GM20431 (cell line): Measurements from ENCODE around the gene SLC7A10.

Experiments
- in situ Hi-C: fragments of 300-500 bp; cut with MseI, MboI; formaldehyde crosslinking; loops from one replicate; pipeline ENCODE4 v1.15.0; 2020; ENCODE audit warnings: low sequenced_read_pairs; ENCODE audit not compliant: unreplicated experiment

Gene SLC7A10

DNA sequence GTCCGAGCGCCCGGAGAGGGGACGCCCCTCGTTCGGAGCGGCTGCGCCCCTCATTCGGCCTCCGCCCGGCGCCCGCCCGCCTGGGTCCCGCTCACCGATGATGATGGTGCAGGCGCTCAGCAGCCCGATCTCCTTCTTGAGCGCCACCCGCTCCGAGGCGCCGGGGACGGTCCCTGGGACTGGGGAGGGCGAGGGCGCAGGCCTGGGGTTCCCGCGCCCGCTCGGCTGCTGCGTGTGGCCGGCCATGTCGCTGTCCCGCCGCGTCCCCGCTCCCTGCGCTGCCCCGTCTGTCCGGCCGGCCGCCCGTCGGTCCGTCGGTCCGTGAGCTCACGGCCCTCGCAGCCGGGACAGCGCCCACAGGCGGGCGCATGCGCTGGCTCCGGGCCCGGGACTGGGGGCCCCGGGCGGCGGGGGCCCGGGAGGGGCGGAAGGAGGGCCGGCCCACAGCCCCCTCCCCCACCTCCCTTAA is at the start of gene SLC7A10:
Gene SLC7A10 (minus strand): TSS at position 393 of the 469 bp plus-strand sequence. CDS start 147 bp downstream, at position 246.
- in situ Hi-C loops, result loop anchor here (25.0 kb wide), 1 partner anchor 537 kb away; no protein-coding TSS in a partner anchor

DNA sequence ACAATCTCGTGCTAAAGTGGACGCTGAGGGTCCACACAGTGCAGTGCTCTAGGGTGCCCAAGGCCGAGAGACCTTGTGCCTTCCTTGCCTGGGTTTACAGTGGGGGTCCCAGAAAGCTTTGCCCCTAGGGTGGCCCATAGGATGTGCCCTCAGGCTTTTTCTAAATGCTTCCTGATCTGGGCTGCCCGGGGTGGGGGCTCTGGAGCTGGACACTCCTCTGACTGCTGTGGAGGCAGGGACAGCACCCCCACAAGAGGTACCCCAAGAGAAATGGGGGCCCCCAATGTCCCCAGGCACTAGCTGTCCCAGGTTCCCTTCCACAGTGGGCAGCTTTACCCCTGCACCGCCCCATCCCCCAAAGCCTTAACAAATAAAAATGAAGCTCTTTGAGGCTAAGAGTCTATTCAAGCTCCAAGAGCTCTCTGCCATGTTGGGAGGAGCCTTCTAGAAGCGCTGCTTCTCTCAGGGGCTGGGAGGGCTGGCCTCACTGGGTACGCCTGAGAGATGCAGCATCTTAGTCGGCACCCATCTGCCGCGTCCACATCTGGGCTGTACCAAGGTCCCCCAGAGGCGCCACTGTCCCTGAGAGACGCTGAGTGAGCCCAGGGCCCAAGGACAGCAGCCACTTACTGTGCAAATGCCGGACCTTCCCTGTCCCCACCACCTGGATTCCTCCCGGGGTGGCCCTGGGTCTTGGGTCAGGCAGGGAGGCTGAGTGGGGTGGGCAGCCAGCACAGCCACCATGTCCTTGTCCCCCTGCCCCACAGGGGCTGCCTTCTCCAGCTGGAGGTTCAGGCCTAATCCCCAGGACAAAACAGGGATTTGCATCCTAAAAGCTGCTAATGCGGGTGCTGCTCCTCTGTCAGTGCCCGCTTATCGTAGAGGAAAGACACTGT is 49.3 kb upstream of the SLC7A10 start:
- in situ Hi-C loops, result no loop called here

DNA sequence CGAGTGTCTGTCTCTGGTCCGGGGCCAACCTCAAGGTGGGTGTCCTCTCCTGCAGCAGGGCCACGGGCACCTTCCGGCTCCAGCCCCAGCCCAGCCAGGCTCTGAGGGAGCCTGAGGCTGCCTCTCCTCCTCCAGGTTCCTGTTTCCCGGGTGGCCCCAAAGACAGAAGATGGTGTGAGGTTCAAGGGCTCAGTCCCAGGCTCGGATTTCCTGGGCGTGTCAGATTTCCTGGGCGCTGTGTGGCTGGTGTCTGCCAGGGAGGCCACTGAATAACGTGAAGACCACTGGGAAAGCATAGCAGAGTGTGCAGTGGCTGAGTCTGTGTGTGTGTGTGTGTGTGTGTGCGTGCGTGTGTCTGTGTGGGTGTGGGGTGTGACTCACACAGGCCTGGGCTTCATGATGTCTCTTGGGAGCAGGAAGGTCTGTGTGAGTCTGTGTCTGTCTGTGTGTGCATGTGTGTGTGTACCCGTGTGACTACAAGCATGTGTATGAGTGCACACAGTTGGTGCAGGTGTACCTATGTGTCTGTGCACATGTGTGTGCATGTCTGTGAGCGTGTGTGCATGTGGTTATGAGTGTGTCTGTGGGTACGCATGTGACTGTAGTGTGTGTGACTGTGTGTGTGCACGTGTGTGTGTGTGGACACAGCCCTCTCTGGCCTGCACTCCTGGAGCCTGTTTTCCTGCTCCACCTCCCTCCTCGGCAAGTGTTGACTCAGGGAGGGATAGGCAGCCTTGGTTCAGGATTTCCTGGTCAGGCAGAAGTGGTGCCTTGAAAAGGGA is 48.4 kb upstream of the SLC7A10 start:
- in situ Hi-C loops, result no loop called here

DNA sequence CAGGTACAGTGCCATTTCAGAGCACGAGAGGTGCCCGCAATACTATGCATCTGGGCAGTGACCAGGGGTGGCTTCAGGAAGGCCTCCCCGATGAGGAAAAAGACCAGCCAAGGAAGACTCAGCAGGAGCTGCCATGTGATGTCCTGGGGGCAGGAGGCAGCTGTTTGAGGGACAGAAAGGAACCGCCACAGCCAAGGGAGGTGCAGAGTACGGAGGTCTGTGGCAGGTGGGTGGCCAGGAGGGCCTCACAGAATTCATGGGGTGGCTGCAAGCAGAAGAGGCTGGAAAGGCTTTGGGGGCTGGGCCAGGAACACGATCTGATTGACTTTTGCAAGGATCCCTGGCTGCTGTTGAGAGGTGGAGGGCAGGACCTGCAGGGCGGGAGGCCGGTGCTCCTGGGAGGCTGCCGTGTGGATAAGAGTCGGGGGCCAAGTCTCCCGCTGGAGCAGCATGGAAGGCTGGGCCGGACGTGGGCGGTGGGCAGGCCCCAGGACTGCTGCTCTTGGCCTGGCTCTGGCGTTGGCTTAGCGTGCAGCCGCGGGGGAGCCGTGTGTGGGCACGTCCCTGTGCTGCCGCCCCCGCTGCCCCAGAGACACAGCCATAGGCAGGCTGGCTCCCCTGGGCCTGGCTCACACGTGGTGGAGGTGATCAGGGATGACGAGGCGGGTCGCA is 47.6 kb upstream of the SLC7A10 start:
- in situ Hi-C loops, result no loop called here

DNA sequence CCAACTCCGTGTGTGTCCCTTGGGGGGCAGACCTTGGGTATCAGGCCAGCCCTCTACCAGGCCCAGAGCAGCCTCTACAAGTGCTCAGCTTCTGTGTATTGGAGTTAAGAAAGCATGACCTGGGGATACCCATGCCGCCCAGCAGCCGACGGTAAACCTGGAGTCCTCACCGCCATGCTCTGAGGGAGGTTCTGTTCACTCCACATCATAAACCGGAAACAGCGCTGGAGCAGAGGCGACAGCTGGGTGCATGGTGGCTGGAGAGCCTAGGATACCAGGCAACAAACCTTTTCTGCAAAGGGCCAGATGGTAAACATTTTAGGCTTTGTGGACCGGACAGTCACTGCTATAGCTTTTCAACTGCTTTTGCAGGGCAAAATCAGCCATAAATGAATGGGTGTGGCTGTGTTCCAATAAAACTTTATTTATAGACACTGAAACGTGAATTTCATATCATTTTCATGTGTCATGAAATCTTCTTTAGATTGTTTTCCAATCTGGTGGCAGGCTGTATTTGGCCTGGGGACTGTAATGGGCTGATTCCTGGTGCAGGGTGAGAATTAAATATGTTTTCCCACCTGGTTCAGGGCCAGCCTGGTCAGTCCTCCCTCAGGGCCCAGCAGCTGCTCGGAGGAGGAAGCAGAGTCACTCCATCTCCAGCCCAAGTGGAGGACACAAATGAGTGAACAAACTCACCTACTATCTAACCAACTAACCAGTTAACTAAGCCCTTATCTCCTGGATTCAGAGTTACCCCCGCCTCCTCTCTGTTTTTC is 45.8 kb upstream of the SLC7A10 start:
- in situ Hi-C loops, result no loop called here

DNA sequence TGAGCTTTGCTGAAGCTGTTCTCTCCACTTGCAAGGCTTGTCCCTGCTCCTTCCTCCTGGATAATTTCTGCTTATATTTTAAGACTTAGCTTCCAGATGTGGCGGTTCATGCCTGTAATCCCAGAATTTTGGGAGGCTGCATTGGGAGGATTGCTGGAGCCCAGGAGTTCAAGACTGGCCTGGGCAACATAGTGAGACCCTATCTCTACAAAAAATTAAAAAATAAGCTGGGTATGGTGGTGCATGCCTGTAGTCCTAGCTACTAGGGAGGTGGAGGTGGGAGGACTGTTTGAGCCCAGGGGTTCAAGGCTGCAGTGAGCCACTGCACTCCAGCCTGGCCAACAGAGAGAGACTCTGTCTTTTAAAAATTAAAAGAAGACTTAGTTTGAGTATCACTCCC is 45.1 kb upstream of the SLC7A10 start:
- in situ Hi-C loops, result no loop called here

DNA sequence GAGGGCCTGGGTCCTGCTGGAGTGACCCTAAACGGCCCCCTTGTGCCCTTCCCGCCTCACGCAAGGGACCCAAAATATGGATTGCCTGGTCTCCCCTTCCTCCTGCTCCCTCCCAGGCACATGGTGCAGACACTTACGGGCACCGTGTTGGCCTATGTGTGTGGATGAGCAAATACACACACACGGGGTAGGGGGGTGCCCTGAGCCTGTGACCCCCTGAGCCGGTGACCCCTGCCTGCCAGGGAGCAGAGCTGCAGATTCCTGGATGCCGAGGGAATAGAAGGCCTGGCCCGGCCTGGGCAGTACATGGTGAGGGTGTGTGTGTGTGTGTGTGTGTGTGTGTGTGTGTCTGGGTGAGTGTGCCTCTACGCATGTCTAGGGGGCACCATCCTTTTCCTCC is 43.4 kb upstream of the SLC7A10 start:
- in situ Hi-C loops, result no loop called here

DNA sequence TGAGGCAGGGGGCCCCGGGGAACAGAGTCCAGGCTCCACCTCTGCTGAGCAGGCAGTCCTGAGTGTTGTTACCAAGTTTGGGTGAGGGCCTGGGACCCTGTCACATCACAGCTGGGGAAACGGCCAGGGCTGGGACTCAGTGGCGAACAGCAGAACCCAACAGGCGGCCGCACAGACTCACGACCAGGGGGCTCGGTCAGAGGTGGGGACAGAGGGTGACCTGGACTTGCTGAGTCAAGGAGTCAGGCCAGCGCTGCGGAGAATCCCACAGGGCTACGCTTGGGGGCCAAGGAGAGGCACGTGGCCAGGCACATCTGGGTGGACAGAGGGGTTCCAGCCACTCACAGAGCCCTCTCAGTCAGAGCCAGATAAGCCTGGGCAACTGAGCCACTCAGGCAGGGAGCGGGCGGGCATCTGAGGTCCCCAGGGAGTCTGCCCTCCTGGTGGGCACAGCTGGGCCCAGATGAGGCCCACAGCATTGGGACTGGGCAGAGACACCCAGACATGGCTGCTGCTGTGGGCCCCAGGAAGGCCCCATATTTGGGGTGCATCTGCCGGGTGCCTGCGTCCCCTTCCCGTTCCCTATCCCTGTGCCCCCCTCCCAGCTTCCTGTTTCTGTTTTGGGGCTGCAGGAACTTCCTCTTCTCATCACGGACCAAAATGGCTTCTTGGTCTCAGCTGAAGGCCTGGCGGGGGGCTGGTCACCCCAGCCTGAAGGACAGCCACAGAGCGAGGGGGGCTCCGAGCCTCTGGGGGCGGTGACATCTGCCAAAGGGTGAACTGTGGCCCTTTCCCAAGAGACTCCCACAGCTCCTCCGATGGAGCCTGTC is 42.7 kb upstream of the SLC7A10 start:
- in situ Hi-C loops, result no loop called here

DNA sequence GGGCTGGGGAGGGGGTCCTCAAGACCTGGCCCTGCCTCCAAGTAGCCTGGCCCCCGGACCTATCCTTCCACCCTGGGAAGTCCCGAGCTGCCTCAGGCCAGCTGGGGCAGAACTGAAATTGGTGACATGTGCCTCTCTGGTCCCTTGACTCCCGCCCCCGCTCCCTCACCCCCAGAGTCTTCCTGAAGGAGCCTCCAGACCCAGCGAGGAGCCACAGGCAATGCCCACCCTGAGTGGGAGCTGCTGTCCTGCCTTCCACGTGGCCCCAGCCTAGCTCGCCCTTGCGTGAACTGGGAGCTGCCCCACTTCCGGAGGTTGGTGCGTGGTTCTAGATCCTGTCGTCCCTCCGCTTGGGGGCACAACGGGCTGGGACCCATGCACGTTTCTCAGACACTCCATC is 42.1 kb upstream of the SLC7A10 start:
- in situ Hi-C loops, result no loop called here

DNA sequence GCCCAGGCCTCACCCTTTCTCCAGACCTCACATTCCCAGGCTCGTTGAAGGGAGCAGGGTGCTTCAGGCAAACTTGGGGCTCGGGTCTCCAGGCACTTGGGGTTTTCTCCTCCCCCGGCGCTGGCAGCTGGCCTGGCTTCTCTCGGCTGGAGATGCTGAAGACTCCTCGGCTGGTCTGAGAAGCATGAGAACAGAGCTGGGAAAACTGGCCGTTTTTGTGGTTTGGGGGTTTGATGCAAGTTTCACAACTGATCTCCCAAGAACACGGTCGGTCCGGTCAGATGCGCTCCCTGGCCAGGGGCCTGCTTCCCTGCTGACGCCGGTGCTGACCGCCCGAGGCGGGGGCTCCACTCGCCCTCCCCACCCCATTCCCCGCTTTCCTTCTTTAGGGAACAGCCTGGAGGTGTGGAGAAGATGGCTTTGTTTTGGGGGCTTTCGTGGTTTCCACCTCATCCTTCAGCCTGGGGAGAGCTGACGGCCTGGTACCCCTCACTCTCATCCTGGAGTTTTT is 41.4 kb upstream of the SLC7A10 start:
- in situ Hi-C loops, result no loop called here

DNA sequence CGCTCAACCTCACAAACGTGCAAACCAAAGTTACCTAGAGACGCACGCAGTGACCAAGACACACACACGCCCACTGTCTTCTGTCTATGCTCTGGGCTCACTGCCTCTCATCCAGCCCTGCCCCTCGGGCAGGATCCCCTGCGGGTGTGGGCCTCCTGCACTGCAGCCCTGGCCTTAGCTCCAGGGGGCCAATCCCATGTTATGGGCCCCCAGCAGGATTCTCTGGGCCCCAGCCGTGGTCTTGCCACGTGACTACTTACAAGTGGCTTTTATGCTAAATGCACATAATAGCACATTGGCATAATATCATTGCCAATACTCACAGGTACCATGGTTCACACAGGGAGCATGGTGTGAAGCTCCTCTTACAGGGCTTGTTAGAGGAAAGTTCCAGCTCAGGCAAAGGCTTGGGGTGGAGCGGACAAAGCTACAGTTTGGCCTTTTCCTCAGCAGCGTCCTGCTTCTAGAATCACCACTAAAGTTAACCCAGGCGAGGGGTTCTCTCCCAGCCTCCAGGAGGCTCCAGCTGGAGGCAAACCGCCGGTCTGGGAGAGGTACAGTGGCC is 39.3 kb upstream of the SLC7A10 start:
- in situ Hi-C loops, result no loop called here

DNA sequence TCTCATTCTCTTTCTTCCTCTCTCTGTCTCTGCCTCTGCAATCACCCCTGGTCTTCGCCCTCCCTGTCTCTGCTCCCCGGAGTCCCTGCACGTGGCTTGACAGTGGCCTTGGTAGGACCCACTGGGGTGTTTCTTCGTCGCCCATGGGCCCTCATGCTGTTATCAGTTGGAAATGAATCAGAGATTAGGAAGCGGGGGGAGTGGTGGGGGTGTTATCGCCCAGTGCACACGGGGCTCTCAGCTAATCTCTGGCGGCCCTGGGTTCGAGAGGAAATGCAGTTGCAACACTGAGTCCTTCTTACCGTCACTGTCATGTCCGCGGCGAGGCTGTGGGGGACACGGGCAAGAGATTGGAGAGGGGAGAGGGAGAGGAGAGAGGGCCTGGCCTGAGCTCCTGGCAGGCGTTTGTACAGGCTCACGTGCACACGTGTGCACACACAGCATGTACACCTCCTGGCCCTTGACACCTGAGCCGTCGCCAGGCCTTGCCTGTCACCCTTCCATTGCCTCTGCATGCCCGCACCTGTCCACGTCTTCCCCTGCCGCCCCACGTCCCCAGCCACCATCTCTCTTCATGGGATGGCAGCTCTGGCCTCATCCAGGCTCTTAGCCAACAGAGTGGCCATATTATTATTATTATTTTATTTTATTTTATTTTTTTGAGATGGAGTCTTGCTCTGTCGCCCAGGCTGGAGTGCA is 37.8 kb upstream of the SLC7A10 start:
- in situ Hi-C loops, result no loop called here

DNA sequence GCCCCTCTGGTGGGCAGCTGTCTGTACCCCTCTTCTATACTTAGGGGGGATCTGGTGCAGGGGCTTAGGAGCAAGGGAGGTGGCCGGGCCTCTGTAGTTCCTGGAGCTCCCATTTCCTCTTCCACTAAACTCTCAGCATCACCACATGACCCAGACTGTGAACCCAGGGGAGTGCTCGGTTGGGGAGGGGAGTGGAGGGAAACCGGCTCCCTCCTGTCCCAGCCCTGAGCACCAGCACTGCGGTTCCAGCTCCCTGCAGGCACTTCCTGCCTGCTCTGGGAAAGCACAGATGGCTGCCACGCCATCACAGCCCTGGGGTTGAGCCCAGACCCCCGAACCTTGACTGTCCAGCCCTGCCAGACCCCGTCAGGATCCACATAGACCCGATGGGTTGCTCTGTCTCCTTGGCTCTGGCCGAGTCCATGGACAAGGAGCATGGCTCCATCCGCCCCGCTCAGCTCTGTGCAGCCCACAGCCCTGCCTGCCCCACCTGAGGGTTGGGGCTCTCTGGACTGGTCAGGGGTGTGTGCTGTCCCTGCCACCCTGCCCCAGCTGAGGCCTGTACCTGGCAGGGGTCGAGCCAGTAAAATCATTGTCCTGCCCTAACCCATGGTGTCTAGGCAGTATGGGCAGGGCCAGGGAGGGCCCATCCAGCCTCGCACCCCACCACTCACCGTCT is 36.0 kb upstream of the SLC7A10 start:
- in situ Hi-C loops, result no loop called here

DNA sequence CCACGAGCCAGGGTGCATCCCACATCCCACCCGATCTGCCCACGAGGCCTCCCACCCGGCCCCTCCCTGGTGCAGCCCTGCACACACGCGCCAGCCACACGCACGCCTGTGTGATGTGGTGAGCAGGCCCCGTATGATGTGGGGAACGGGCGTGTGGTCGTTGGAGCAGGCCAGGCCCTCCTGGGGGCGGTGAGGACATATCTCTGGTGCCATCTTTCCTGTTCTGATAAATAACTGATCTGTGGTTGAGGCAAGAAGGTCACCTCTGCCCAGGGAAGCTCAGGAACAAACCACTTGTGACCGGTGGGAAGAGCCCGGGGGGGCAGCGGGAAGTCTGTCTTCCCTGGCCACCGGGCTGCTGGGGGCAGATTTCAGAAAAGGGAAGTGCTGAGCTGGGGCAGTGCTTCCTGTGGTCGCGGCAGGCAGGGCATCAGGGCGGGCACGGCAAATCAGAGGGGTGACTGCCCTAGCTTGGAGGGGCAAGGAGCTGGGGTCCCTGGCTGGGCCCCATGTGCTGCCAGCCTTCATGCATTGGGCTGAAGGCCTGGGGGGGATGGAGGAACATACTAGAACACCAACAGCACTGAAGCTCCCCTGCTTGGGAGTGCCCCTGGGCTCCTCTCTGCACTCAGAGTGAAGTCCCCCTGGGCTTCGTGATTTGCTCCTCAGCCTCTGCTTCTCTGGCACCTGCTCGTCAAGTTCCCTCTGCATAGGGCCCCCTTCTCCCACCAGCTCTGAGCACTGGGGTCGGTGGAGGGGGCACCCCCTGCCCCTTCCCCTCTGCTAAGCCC is 35.2 kb upstream of the SLC7A10 start:
- in situ Hi-C loops, result no loop called here

DNA sequence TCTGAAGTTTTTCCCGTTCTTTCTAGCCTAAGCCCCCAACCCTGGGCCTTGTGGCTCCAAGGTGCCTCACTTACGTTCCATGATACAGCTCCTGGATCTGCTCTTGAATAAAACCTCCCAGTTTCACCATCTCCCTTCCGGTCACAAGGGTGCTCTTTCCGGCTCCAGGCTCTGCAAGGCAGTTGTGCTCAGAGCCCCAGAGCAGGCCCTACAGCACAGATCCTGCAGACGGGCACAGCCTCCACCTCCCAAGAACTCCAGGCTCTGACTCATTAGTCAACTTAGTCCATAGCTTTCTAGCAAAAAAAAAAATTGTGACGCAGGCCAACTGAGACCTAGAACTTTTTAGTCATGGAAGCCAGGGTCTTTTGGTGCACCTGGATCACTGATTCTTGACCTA is 33.9 kb upstream of the SLC7A10 start:
- in situ Hi-C loops, result no loop called here

DNA sequence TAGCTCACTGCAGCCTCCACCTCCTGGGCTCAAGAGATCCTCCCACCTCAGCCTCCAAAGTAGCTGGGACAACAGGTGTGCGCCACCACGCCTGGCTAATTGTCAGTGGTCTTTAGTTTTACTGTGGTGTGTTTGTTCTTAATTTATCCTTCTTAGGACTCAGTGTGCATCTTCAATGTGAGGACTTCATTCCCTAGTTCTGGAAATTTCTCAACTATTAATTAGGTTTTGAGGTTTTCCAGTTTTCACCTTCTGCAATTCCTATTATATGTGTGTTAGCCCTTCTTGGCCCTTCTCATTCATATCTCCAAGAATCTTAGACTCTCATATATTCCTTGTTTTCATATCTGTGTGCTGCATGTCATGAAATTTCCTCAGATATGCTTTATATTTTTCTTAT is 32.2 kb upstream of the SLC7A10 start:
- in situ Hi-C loops, result no loop called here

DNA sequence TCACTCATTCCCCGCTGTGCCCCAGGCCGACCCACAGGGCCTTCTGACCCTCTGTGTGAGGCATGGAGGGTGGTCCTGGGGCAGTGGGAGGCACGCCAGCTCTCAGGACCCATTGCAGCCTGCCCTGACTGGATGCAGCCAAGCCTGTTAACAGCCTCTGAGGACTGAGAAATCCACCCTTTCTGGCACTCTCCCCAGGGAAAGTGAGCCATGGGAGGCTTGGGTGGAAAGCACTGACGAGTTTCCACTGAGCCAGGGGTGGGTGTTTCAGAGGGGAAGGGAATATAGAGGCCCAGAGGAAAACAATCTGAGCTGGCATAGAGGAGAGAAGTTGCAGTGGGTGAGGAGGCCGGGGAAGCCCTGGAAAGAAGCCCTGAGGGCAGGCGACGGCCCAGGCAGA is 30.6 kb upstream of the SLC7A10 start:
- in situ Hi-C loops, result no loop called here
